ENCODE results near the gene AP5M1. TPM values are rescaled to one million over a fixed set of nuclear protein-coding genes. Genes with fewer than 3 reads are reported as not detected.

AP5M1 gene
- total and polyA plus RNA-seq, 2 of the 13 experiments (the other 11 are each of a cell fraction or from before 2014, with no cell fraction given): 14.8 to 35.0 TPM

DNA sequence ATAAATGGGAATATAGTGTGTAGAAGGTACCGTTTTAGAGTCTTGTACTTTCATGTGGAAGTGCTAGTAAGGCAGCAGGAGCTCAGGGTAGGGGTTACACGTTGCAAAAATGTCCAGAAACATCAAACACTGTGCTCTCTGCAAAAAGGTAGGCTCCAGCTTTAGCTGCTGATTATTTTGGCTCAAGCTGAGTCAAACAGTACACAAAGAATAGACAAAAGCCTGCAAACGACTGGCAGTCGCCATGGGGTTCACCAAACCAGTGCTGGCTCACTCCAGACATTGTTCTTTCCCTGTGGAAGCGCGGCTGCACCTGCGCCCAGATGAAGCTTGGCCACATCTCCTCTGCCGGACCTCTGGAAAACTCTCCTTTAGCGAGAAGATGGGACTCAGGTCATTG lies 76.3 kb downstream of the AP5M1 start:
- FAIRE-seq (no peak), ATAC-seq (peak; percentile 32; the same call in 2 of the 3 replicates), DNase-seq (ENCODE audit: low spot score) (peak; percentile 14)
- Histone ChIP-seq H3K36me3 (replicated peaks in 1 of 2; ENCODE audit: control insufficient read depth in 1 of 2, insufficient read depth in 2 of 2, low read length in 2 of 2) (no peaks in the 10 kb centered on the region), H3K4me1 (ENCODE audit: insufficient read depth, low read length) (peaks cover 45% of the 10 kb centered on the region), H2AFZ (ENCODE audit: low read length) (peak overlapping the region; percentile 64), H3K9me3 (ENCODE audit: low read length) (no peaks in the 10 kb centered on the region), H3K27ac (ENCODE audit: extremely low read length, insufficient read depth, low read length) (no peak overlapping the region), H3K4me2 (ENCODE audit: low read depth, low read length) (peak overlapping the region; percentile 30; the same call in 1 of the 2 replicates), H3K4me3 (replicated peaks in 1 of 3; ENCODE audit: insufficient read depth in 1 of 3, low read depth in 2 of 3, low read length in 3 of 3) (no peak overlapping the region), H3K9ac (ENCODE audit: insufficient read depth, low read depth, low read length) (no peak overlapping the region), H3K79me2 (ENCODE audit: insufficient read depth, low read length) (no peaks in the 10 kb centered on the region), H4K20me1 (ENCODE audit: insufficient read depth, low read length) (no peaks in the 10 kb centered on the region), H3K27me3 (ENCODE audit: control insufficient read depth in 1 of 2, insufficient read depth in 2 of 2, low read length in 2 of 2) (no peaks in the 10 kb centered on the region)
- no TSS peak for BruUV-seq (replicated peaks)
- POLR2A ChIA-PET: interaction anchor here (0.9 to 1.7 kb wide), 2 partner anchors 45 to 72 kb away, joined by 3 to 4 read pairs; partner anchors contain the start of gene NAA30
- in situ Hi-C loops (cut with HindIII; ENCODE audit: extremely low pct_ligation_motif_present, low pct_unique_long_range_greater_than_20kb): no loop called here
- intact Hi-C loops (cut with micrococcal nuclease; ENCODE audit: unreplicated experiment): no loop called here
- WGBS (ENCODE audit: low lambda C conversion rate): 52% methylated on average over 8 of the region's 9 CpGs
- TF ChIP-seq SOX13 (IDR thresholded peaks at IDR 0.05): no peak
- TF ChIP-seq SOX13 (CRISPR knock-in tag; conservative IDR thresholded peaks at IDR 0.05 in 1 of 2, IDR thresholded peaks at IDR 0.05 in 1 of 2): peak in 1 of 2 experiments; percentile 19; a peak in 1 of 4 replicates
- no peak for TF ChIP-seq FOXK1 (CRISPR knock-in tag; IDR thresholded peaks at IDR 0.05; ENCODE audit: borderline replicate concordance, low read depth)
- CTCF ChIA-PET (ENCODE audit: low intra/inter-chr PET ratio, low total read pairs): no interaction called here

DNA sequence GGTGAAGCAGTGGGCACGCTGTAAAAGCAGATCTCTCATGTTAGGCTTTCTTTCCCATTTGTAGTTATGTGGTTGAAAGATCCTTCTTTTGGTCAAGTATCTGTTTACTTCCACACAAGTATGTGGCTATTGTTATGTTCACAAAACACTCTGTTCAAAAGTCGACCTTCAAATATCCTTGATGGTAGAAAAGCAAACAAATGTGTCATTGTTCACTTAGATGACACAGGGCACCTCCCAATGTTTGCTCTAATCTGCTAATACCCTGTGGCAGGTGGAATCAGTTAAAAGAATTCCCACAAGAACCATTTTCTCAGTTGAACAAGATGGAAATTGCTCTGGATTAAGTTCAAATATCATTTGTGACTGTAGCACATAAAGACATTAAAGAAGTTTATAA lies 78.0 kb downstream of the AP5M1 start:
- peak overlapping the region; percentile 49 for H3K4me2 ChIP-seq (ENCODE audit: low read depth, low read length)
- peaks cover 45% of the 10 kb centered on the region for H3K4me1 ChIP-seq (ENCODE audit: insufficient read depth, low read length)
- no peaks in the 10 kb centered on the region for H4K20me1 ChIP-seq (ENCODE audit: insufficient read depth, low read length)
- FAIRE-seq: peak; percentile 4
- no peaks in the 10 kb centered on the region for H3K36me3 ChIP-seq (replicated peaks in 1 of 2; ENCODE audit: control insufficient read depth in 1 of 2, insufficient read depth in 2 of 2, low read length in 2 of 2)
- intact Hi-C loops (cut with micrococcal nuclease; ENCODE audit: unreplicated experiment): loop anchor here (2.0 kb wide), 1 partner anchor 44 kb away; the partner anchor contains the start of gene NAA30
- H3K27me3 ChIP-seq (ENCODE audit: control insufficient read depth in 1 of 2, insufficient read depth in 2 of 2, low read length in 2 of 2): no peaks in the 10 kb centered on the region
- no peaks in the 10 kb centered on the region for H3K79me2 ChIP-seq (ENCODE audit: insufficient read depth, low read length)
- H2AFZ ChIP-seq (ENCODE audit: low read length): no peak overlapping the region
- CTCF ChIA-PET (ENCODE audit: low intra/inter-chr PET ratio, low total read pairs): no interaction called here
- WGBS (ENCODE audit: low lambda C conversion rate): 0% methylated on average over 2 of the region's 2 CpGs
- H3K9ac ChIP-seq (ENCODE audit: insufficient read depth, low read depth, low read length): no peak overlapping the region
- H3K4me3 ChIP-seq (replicated peaks in 1 of 3; ENCODE audit: insufficient read depth in 1 of 3, low read depth in 2 of 3, low read length in 3 of 3): no peak overlapping the region
- POLR2A ChIA-PET: no interaction called here
- peak overlapping the region; percentile 25 for H3K27ac ChIP-seq (ENCODE audit: extremely low read length, insufficient read depth, low read length)
- BruUV-seq (replicated peaks): no TSS peak
- peak; percentile 87 for DNase-seq (ENCODE audit: low spot score)
- no peaks in the 10 kb centered on the region for H3K9me3 ChIP-seq (ENCODE audit: low read length)
- in situ Hi-C loops (cut with HindIII; ENCODE audit: extremely low pct_ligation_motif_present, low pct_unique_long_range_greater_than_20kb): no loop called here
- peak; percentile 87 for ATAC-seq
- TF ChIP-seq HDAC1 (CRISPR knock-in tag; IDR thresholded peaks at IDR 0.05) (0 out of 2 replicates have a peak, but pooled peaks have one; percentile 30), NFE2L2 (IDR thresholded peaks at IDR 0.05; ENCODE audit: low read length) (0 out of 2 replicates have a peak, but pooled peaks have one; percentile 16), HMG20A (CRISPR knock-in tag; IDR thresholded peaks at IDR 0.05; ENCODE audit: borderline replicate concordance) (peak; percentile 91), SOX6 (IDR thresholded peaks at IDR 0.05) (no peak), SOX6 (CRISPR knock-in tag; IDR thresholded peaks at IDR 0.05) (peak; percentile 98), CREM (IDR thresholded peaks at IDR 0.05) (0 out of 2 replicates have a peak, but pooled peaks have one; percentile 31), CREM (CRISPR knock-in tag; IDR thresholded peaks at IDR 0.05) (no peak)
- TF ChIP-seq, protein P1, sequence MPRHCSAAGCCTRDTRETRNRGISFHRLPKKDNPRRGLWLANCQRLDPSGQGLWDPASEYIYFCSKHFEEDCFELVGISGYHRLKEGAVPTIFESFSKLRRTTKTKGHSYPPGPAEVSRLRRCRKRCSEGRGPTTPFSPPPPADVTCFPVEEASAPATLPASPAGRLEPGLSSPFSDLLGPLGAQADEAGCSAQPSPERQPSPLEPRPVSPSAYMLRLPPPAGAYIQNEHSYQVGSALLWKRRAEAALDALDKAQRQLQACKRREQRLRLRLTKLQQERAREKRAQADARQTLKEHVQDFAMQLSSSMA (CRISPR knock-in tag; IDR thresholded peaks at IDR 0.05): no peak
- TF ChIP-seq, protein P2, sequence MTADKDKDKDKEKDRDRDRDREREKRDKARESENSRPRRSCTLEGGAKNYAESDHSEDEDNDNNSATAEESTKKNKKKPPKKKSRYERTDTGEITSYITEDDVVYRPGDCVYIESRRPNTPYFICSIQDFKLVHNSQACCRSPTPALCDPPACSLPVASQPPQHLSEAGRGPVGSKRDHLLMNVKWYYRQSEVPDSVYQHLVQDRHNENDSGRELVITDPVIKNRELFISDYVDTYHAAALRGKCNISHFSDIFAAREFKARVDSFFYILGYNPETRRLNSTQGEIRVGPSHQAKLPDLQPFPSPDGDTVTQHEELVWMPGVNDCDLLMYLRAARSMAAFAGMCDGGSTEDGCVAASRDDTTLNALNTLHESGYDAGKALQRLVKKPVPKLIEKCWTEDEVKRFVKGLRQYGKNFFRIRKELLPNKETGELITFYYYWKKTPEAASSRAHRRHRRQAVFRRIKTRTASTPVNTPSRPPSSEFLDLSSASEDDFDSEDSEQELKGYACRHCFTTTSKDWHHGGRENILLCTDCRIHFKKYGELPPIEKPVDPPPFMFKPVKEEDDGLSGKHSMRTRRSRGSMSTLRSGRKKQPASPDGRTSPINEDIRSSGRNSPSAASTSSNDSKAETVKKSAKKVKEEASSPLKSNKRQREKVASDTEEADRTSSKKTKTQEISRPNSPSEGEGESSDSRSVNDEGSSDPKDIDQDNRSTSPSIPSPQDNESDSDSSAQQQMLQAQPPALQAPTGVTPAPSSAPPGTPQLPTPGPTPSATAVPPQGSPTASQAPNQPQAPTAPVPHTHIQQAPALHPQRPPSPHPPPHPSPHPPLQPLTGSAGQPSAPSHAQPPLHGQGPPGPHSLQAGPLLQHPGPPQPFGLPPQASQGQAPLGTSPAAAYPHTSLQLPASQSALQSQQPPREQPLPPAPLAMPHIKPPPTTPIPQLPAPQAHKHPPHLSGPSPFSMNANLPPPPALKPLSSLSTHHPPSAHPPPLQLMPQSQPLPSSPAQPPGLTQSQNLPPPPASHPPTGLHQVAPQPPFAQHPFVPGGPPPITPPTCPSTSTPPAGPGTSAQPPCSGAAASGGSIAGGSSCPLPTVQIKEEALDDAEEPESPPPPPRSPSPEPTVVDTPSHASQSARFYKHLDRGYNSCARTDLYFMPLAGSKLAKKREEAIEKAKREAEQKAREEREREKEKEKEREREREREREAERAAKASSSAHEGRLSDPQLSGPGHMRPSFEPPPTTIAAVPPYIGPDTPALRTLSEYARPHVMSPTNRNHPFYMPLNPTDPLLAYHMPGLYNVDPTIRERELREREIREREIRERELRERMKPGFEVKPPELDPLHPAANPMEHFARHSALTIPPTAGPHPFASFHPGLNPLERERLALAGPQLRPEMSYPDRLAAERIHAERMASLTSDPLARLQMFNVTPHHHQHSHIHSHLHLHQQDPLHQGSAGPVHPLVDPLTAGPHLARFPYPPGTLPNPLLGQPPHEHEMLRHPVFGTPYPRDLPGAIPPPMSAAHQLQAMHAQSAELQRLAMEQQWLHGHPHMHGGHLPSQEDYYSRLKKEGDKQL (CRISPR knock-in tag; IDR thresholded peaks at IDR 0.05; ENCODE audit: low read depth): 0 out of 2 replicates have a peak, but pooled peaks have one; percentile 39
